Endodermal cell (in vitro differentiated cells): ENCODE results near the gene BNC2. TPM values are rescaled to one million over a fixed set of nuclear protein-coding genes. Genes with fewer than 3 reads are reported as not detected.

Experiments used
- DNase-seq: peaks from one replicate; pipeline ENCODE4 v3.0.0-alpha.2; 2017
- H3K27ac ChIP-seq: 2 replicates; pipeline ENCODE4 v1.5.1; 2013; ENCODE audit warnings: mild to moderate bottlenecking, low read depth, low read length, moderate library complexity
- H3K27me3 ChIP-seq: 2 replicates; pipeline ENCODE4 v1.6.1; 2013; ENCODE audit warnings: mild to moderate bottlenecking, low read length, moderate library complexity; ENCODE audit not compliant: insufficient read depth, control insufficient read depth, poor library complexity, severe bottlenecking
- H3K36me3 ChIP-seq: 2 replicates; pipeline ENCODE4 v1.7.0; 2013; ENCODE audit warnings: mild to moderate bottlenecking, low read length, moderate library complexity; ENCODE audit not compliant: control insufficient read depth, insufficient read depth
- H3K4me1 ChIP-seq: one replicate; pipeline ENCODE4 v1.7.0; 2013; ENCODE audit warnings: low read length; ENCODE audit not compliant: control insufficient read depth, insufficient read depth
- H3K4me3 ChIP-seq: 2 replicates; pipeline ENCODE4 v1.5.1; 2013; ENCODE audit warnings: mild to moderate bottlenecking, low read length, moderate library complexity
- H3K9ac ChIP-seq: 2 replicates; pipeline ENCODE4 v1.6.1; 2013; ENCODE audit warnings: mild to moderate bottlenecking, low read length, moderate library complexity; ENCODE audit not compliant: poor library complexity, severe bottlenecking; ENCODE audit errors: extremely low read depth
- H3K9me3 ChIP-seq: 2 replicates; pipeline ENCODE4 v1.6.1; 2013; ENCODE audit warnings: mild to moderate bottlenecking, low read length, moderate library complexity; ENCODE audit not compliant: control insufficient read depth
- H3K27ac Mint-ChIP-seq: 2 replicates; pipeline ENCODE4 v1.8.0; 2020; ENCODE audit warnings: mixed read lengths
- H3K27me3 Mint-ChIP-seq: 2 replicates; pipeline ENCODE4 v1.8.0; 2021; ENCODE audit warnings: mild to moderate bottlenecking, mixed read lengths; ENCODE audit not compliant: insufficient read depth
- H3K36me3 Mint-ChIP-seq: 2 replicates; pipeline ENCODE4 v1.8.0; 2020; ENCODE audit warnings: low read depth, mixed read lengths
- H3K4me1 Mint-ChIP-seq: 2 replicates; pipeline ENCODE4 v1.8.0; 2020; ENCODE audit warnings: mixed read lengths
- H3K4me3 Mint-ChIP-seq: 2 replicates; pipeline ENCODE4 v1.8.0; 2020; ENCODE audit warnings: mild to moderate bottlenecking, moderate library complexity, mixed read lengths
- H3K9me3 Mint-ChIP-seq: 2 replicates; pipeline ENCODE4 v1.8.0; 2020; ENCODE audit warnings: mild to moderate bottlenecking, mixed read lengths
- CTCF ChIP-seq: fragments of 200-600 bp; sonication (generic); conservative IDR thresholded peaks from 2 replicates; pipeline ENCODE4 v1.5.0; 2021; ENCODE audit warnings: antibody characterized with exemption, mild to moderate bottlenecking
- WGBS, 2 experiments: methylation state at CpG; one replicate each; pipeline versions ENCODE4 v1.1.5 to v1.1.7; 2013; ENCODE audit warnings: missing lambda C conversion rate in 2 of 2, mixed read lengths in 1 of 2; ENCODE audit not compliant: insufficient coverage in 1 of 2, insufficient read length in 1 of 2; 5-methylcytosine and 5-hydroxymethylcytosine counted together
- total RNA-seq, 2 donors: library from RNA; stranded (reverse); fragmentation: NEBNext Ultra II Directional in 1 of 2; extraction: Animal tissue kit (Norgen Biotek cat#: 25700) in 1 of 2; gene quantifications; 2 replicates in 1 of 2; 3 replicates in 1 of 2; pipeline ENCODE4 v1.2.1, GENCODE V29; 2021

The BNC2 gene
- total RNA-seq, 2 donors from 2014 or later: 3.0 to 10.5 TPM

DNA sequence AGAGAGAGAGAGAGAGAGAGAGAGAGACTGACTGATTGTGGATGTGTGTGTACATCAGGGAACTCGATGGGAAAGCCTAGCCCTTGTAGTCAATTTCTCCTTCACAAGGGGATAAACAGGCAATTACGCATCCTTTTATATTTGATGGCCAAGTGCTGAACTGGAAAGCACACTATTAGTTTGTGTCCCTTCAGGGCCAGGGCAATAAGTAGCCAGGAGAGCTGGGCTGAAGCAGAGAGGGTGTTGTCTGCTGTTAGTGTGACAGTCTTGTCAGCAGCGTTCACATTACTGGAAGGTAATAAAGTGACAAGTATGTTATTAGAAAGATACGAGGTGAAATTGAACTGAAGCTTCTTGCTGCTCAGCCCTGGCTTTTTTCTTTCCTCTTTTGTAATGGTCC lies 457.7 kb downstream of the BNC2 start:
- Mint-ChIP-seq H3K4me3 (no peak overlapping the region), H3K27me3 (peaks cover 2% of the 10 kb centered on the region), H3K36me3 (no peaks in the 10 kb centered on the region), H3K4me1 (peaks cover 30% of the 10 kb centered on the region), H3K27ac (no peak overlapping the region), H3K9me3 (no peaks in the 10 kb centered on the region)
- H3K36me3 ChIP-seq: no peaks in the 10 kb centered on the region
- H3K9ac ChIP-seq: no peak overlapping the region
- H3K27ac ChIP-seq: no peak overlapping the region
- H3K4me1 ChIP-seq: no peaks in the 10 kb centered on the region
- TF ChIP-seq CTCF: no peak
- no peak for DNase-seq
- no peaks in the 10 kb centered on the region for H3K9me3 ChIP-seq
- H3K27me3 ChIP-seq: no peaks in the 10 kb centered on the region
- no peak overlapping the region for H3K4me3 ChIP-seq
- 90% methylated on average over 4 of the region's 4 CpGs; no CpG with 5 or more reads in 1 of the 2 experiments for WGBS, 2 experiments

GRCh38 chr9:16411311-16411710 lies 459.2 kb downstream of the BNC2 start:
- Mint-ChIP-seq H3K9me3 (no peaks in the 10 kb centered on the region), H3K4me1 (peaks cover 16% of the 10 kb centered on the region), H3K27me3 (peaks cover 2% of the 10 kb centered on the region), H3K36me3 (no peaks in the 10 kb centered on the region), H3K27ac (no peak overlapping the region), H3K4me3 (no peak overlapping the region)
- Histone ChIP-seq H3K27ac (no peak overlapping the region), H3K4me1 (no peaks in the 10 kb centered on the region), H3K27me3 (no peaks in the 10 kb centered on the region), H3K4me3 (no peak overlapping the region), H3K36me3 (no peaks in the 10 kb centered on the region), H3K9ac (no peak overlapping the region), H3K9me3 (no peaks in the 10 kb centered on the region)
- 83 to 92% methylated on average over 1 to 4 of the region's 4 CpGs for WGBS, 2 experiments
- no peak for TF ChIP-seq CTCF
- DNase-seq: no peak

GRCh38 chr9:16410601-16411280 lies 459.7 kb downstream of the BNC2 start:
- H3K27me3 ChIP-seq: no peaks in the 10 kb centered on the region
- Mint-ChIP-seq H3K27ac (no peak overlapping the region), H3K36me3 (no peaks in the 10 kb centered on the region), H3K4me3 (no peak overlapping the region), H3K4me1 (peaks cover 13% of the 10 kb centered on the region), H3K27me3 (peaks cover 2% of the 10 kb centered on the region), H3K9me3 (no peaks in the 10 kb centered on the region)
- H3K4me3 ChIP-seq: no peak overlapping the region
- no peak overlapping the region for H3K27ac ChIP-seq
- no peak for TF ChIP-seq CTCF
- H3K9me3 ChIP-seq: no peaks in the 10 kb centered on the region
- no peaks in the 10 kb centered on the region for H3K4me1 ChIP-seq
- H3K9ac ChIP-seq: no peak overlapping the region
- no peaks in the 10 kb centered on the region for H3K36me3 ChIP-seq
- no peak for DNase-seq
- WGBS, 2 experiments: 91 to 94% methylated on average over 2 to 7 of the region's 7 CpGs
